SK-N-DZ (cell line): Measurements from ENCODE around the gene SNX22.

Experiments used
- DNase-seq: peaks from one replicate; pipeline ENCODE4 v3.0.0-alpha.2; 2015; ENCODE audit warnings: low spot score

SNX22 gene

GRCh38 chr15:64155802-64156651, 4.5 kb downstream of the SNX22 start:
- no peak for DNase-seq

GRCh38 chr15:64156652-64157331, 5.3 kb downstream of the SNX22 start:
- DNase-seq, result no peak

GRCh38 chr15:64157599-64158125, 6.1 kb downstream of the SNX22 start:
- no peak for DNase-seq

GRCh38 chr15:64158363-64159134, 7.0 kb downstream of the SNX22 start:
- no peak for DNase-seq

- no peak for DNase-seq
These were observed 10.4 kb downstream of the SNX22 start for GRCh38 chr15:64161688-64162477.

- no peak for DNase-seq
These were observed 10.9 kb downstream of the SNX22 start for GRCh38 chr15:64162478-64162868.

- peak; percentile 96 for DNase-seq
These were observed 11.5 kb downstream of the SNX22 start, which contains the start of gene PPIB for GRCh38 chr15:64162869-64163658. Gene PPIB (minus strand): TSS chr15:64163022. CDS start chr15:64162986, 36 bp downstream.

GRCh38 chr15:64163659-64164362, 12.3 kb downstream of the SNX22 start:
- DNase-seq, result no peak

- no peak for DNase-seq
These were observed 12.9 kb downstream of the SNX22 start for GRCh38 chr15:64164436-64164835.

GRCh38 chr15:64166102-64166890, 14.8 kb downstream of the SNX22 start:
- no peak for DNase-seq

GRCh38 chr15:64180235-64180824, 28.8 kb downstream of the SNX22 start:
- no peak for DNase-seq

- no peak for DNase-seq
These were observed 31.4 kb downstream of the SNX22 start for GRCh38 chr15:64182859-64183370.

GRCh38 chr15:64185146-64185911, 33.8 kb downstream of the SNX22 start:
- no peak for DNase-seq

- no peak for DNase-seq
These were observed 36.1 kb downstream of the SNX22 start for GRCh38 chr15:64187396-64188191.

- DNase-seq, result no peak
These were observed 40.7 kb downstream of the SNX22 start for GRCh38 chr15:64191971-64192830.
